H9 (cell line): ENCODE data around the gene C20orf96. TPM values are rescaled to one million over a fixed set of nuclear protein-coding genes. Genes with fewer than 3 reads are reported as not detected.

Experiments
- DNase-seq: peaks from one replicate; pipeline ENCODE4 v3.0.0-alpha.2; 2017
- H2AFZ ChIP-seq: one replicate; pipeline ENCODE4 v1.6.1; 2013; ENCODE audit warnings: mild to moderate bottlenecking, low read length, control low read depth, moderate library complexity
- H2AK5ac ChIP-seq: 2 replicates; pipeline ENCODE4 v1.6.1; 2013; ENCODE audit warnings: low read length, control low read depth, mixed read lengths; ENCODE audit not compliant: insufficient read length
- H2BK120ac ChIP-seq: one replicate; pipeline ENCODE4 v1.6.1; 2013; ENCODE audit warnings: low read depth, mild to moderate bottlenecking, low read length, control low read depth, inconsistent platforms; ENCODE audit not compliant: poor library complexity, severe bottlenecking
- H2BK12ac ChIP-seq: 2 replicates; pipeline ENCODE4 v1.6.1; 2013; ENCODE audit warnings: low read length, control low read depth, mixed read lengths, low read depth; ENCODE audit not compliant: insufficient read length
- H2BK15ac ChIP-seq: 2 replicates; pipeline ENCODE4 v1.6.1; 2013; ENCODE audit warnings: low read depth, low read length, control low read depth
- H2BK20ac ChIP-seq: one replicate; pipeline ENCODE4 v1.6.1; 2013; ENCODE audit warnings: low read depth, mild to moderate bottlenecking, low read length, control low read depth, inconsistent platforms; ENCODE audit not compliant: poor library complexity, severe bottlenecking
- H2BK5ac ChIP-seq: 2 replicates; pipeline ENCODE4 v1.6.1; 2013; ENCODE audit warnings: low read length, control low read depth, mixed read lengths; ENCODE audit not compliant: insufficient read length
- H3K14ac ChIP-seq: 2 replicates; pipeline ENCODE4 v1.6.1; 2013; ENCODE audit warnings: low read length, control low read depth; ENCODE audit not compliant: insufficient read depth
- H3K18ac ChIP-seq: 2 replicates; pipeline ENCODE4 v1.6.1; 2013; ENCODE audit warnings: low read depth, mild to moderate bottlenecking, mixed read lengths, low read length, control low read depth; ENCODE audit not compliant: insufficient read length
- H3K23ac ChIP-seq: 2 replicates; pipeline ENCODE4 v1.6.1; 2013; ENCODE audit warnings: low read length, control low read depth, mixed read lengths, low read depth; ENCODE audit not compliant: insufficient read length
- H3K23me2 ChIP-seq: 2 replicates; pipeline ENCODE4 v1.6.1; 2013; ENCODE audit warnings: low read depth, mild to moderate bottlenecking, mixed read lengths, low read length, control low read depth; ENCODE audit not compliant: insufficient read length, poor library complexity, severe bottlenecking
- H3K27ac ChIP-seq: 2 replicates; pipeline ENCODE4 v1.5.1; 2013; ENCODE audit warnings: low read length, control low read depth, mixed read lengths, low read depth; ENCODE audit not compliant: insufficient read length
- H3K27me3 ChIP-seq: 2 replicates; pipeline ENCODE4 v1.6.1; 2013; ENCODE audit warnings: low read length, control low read depth, inconsistent platforms; ENCODE audit not compliant: insufficient read depth
- H3K4ac ChIP-seq: 2 replicates; pipeline ENCODE4 v1.6.1; 2013; ENCODE audit warnings: low read depth, mild to moderate bottlenecking, control low read depth, inconsistent platforms, low read length, moderate library complexity
- H3K4me1 ChIP-seq: 2 replicates; pipeline ENCODE4 v1.6.1; 2013; ENCODE audit warnings: low read length, control low read depth, inconsistent platforms; ENCODE audit not compliant: insufficient read depth
- H3K4me2 ChIP-seq: 2 replicates; pipeline ENCODE4 v1.6.1; 2013; ENCODE audit warnings: low read length, control low read depth, mixed read lengths; ENCODE audit not compliant: insufficient read length, insufficient read depth
- H3K56ac ChIP-seq: 2 replicates; pipeline ENCODE4 v1.6.1; 2013; ENCODE audit warnings: low read depth, mild to moderate bottlenecking, mixed read lengths, low read length, control low read depth; ENCODE audit not compliant: insufficient read length
- H3K79me1 ChIP-seq: 2 replicates; pipeline ENCODE4 v1.6.1; 2013; ENCODE audit warnings: low read depth, mild to moderate bottlenecking, moderate library complexity, low read length, control low read depth, inconsistent platforms; ENCODE audit not compliant: insufficient read depth, poor library complexity, severe bottlenecking
- H3K79me2 ChIP-seq: 2 replicates; pipeline ENCODE4 v1.6.1; 2013; ENCODE audit warnings: low read length, control low read depth, inconsistent platforms; ENCODE audit not compliant: insufficient read depth
- H3K9ac ChIP-seq: 2 replicates; pipeline ENCODE4 v1.6.1; 2013; ENCODE audit warnings: low read length, control low read depth, mixed read lengths; ENCODE audit not compliant: insufficient read length; ENCODE audit errors: extremely low read depth
- H3K9me3 ChIP-seq: one replicate; pipeline ENCODE4 v1.6.1; 2013; ENCODE audit warnings: low read depth, low read length, inconsistent platforms; ENCODE audit not compliant: control insufficient read depth
- H3T11ph ChIP-seq: one replicate; pipeline ENCODE4 v1.6.1; 2013; ENCODE audit warnings: mild to moderate bottlenecking, low read length, control low read depth, inconsistent platforms
- H4K20me1 ChIP-seq: one replicate; pipeline ENCODE4 v1.6.1; 2013; ENCODE audit not compliant: control insufficient read depth, insufficient read length, insufficient read depth
- H4K5ac ChIP-seq: 2 replicates; pipeline ENCODE4 v1.6.1; 2013; ENCODE audit warnings: low read depth, mild to moderate bottlenecking, mixed read lengths, low read length, control low read depth; ENCODE audit not compliant: insufficient read length
- H4K8ac ChIP-seq: replicated peaks from 2 replicates; pipeline ENCODE4 v1.6.1; 2013; ENCODE audit warnings: low read length, control low read depth, mixed read lengths, low read depth; ENCODE audit not compliant: insufficient read length
- H4K91ac ChIP-seq: 2 replicates; pipeline ENCODE4 v1.6.1; 2013; ENCODE audit warnings: low read depth, mild to moderate bottlenecking, moderate library complexity, mixed read lengths, low read length, control low read depth; ENCODE audit not compliant: insufficient read length
- H3K27ac Mint-ChIP-seq, 3 experiments: 2 replicates in 2 of 3; 3 replicates in 1 of 3; pipeline ENCODE4 v1.8.0; 2020 to 2021; ENCODE audit warnings: mixed read lengths in 3 of 3, mild to moderate bottlenecking in 1 of 3, moderate library complexity in 1 of 3
- H3K27me3 Mint-ChIP-seq: 2 replicates; pipeline ENCODE4 v1.8.0; 2021; ENCODE audit warnings: low read depth, mild to moderate bottlenecking, moderate library complexity, mixed read lengths
- H3K36me3 Mint-ChIP-seq, 3 experiments: 2 replicates in 2 of 3; 3 replicates in 1 of 3; pipeline ENCODE4 v1.8.0; 2020 to 2021; ENCODE audit warnings: low read depth in 3 of 3, mixed read lengths in 3 of 3; ENCODE audit not compliant: insufficient read depth in 1 of 3
- H3K4me1 Mint-ChIP-seq, 2 experiments: 2 replicates each; pipeline ENCODE4 v1.8.0; 2020; ENCODE audit warnings: mixed read lengths in 2 of 2
- H3K4me3 Mint-ChIP-seq, 2 experiments: 2 replicates in 1 of 2; 3 replicates in 1 of 2; pipeline ENCODE4 v1.8.0; 2020 to 2021; ENCODE audit warnings: mild to moderate bottlenecking in 2 of 2, mixed read lengths in 2 of 2, moderate library complexity in 1 of 2
- H3K9me3 Mint-ChIP-seq, 2 experiments: 2 replicates in 1 of 2; 3 replicates in 1 of 2; pipeline ENCODE4 v1.8.0; 2020; ENCODE audit warnings: mild to moderate bottlenecking in 2 of 2, mixed read lengths in 2 of 2, moderate library complexity in 1 of 2
- WGBS: extraction: QIAGEN DNeasy Blood & Tissue Kit; methylation state at CpG from one replicate; pipeline ENCODE4 v1.1.7; 2013; ENCODE audit warnings: missing lambda C conversion rate, low lambda C conversion rate, mixed read lengths; ENCODE audit not compliant: insufficient read length; ENCODE audit errors: extremely low coverage; 5-methylcytosine and 5-hydroxymethylcytosine counted together
- total RNA-seq: library from RNA; stranded (reverse); gene quantifications from 2 replicates; pipeline ENCODE4 v1.2.1, GENCODE V29; 2021
- TF ChIP-seq, protein P1 (sequence below): fragments of 200-600 bp; sonication (generic); conservative IDR thresholded peaks from 3 replicates; pipeline ENCODE4 v1.8.0; 2021; ENCODE audit warnings: antibody characterized with exemption, mild to moderate bottlenecking

C20orf96 gene
- total RNA-seq, 1 experiment from 2014 or later: 14.5 TPM

DNA sequence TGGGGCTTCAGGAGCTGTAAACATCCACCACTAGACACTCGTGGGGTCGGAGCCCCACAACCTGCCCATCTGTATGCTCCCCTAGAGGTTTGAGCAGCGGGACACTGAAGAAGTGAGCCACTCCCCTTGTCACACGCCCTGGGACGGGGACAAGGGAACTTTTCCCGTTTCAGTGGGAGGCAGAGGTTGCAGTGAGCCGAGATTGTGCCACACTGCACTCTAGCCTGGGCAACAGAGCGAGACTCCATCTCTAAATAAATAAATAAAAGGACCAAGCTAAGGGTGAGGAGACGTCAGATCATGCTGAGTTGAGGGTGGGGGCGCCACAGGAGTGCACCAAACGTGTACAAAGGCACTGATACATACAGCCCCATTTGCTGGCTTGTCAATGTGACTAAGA, 15.2 kb upstream of the C20orf96 start:
- no peak overlapping the region for H2AFZ ChIP-seq
- no peaks in the 10 kb centered on the region for H3K79me2 ChIP-seq
- peaks cover 41 to 46% of the 10 kb centered on the region in 2 experiments for H3K4me1 Mint-ChIP-seq
- no peaks in the 10 kb centered on the region for H3K79me1 ChIP-seq
- no peak overlapping the region for H3K18ac ChIP-seq
- H3K9ac ChIP-seq: no peak overlapping the region
- no peaks in the 10 kb centered on the region; a peak in 1 of 5 replicates for H3K9me3 Mint-ChIP-seq
- no peak overlapping the region for H2BK20ac ChIP-seq
- no peak for DNase-seq
- H3K4me2 ChIP-seq: no peak overlapping the region
- no peak overlapping the region for H2BK5ac ChIP-seq
- no peak overlapping the region for H3K56ac ChIP-seq
- H3K4ac ChIP-seq: no peak overlapping the region
- H3K27me3 ChIP-seq: no peaks in the 10 kb centered on the region
- H3K27ac Mint-ChIP-seq: no peak overlapping the region; a peak in 1 of 7 replicates
- no peak overlapping the region for H3K4me3 Mint-ChIP-seq
- WGBS: no CpG with 5 or more reads among the region's 11 CpGs
- H4K20me1 ChIP-seq: no peaks in the 10 kb centered on the region
- peaks cover 8% of the 10 kb centered on the region for H3K27me3 Mint-ChIP-seq
- peaks cover 3 to 10% (median 6%) of the 10 kb centered on the region in 3 experiments; a peak in 5 of 7 replicates for H3K36me3 Mint-ChIP-seq
- no peak overlapping the region for H3T11ph ChIP-seq
- no peak overlapping the region for H4K91ac ChIP-seq
- H3K23ac ChIP-seq: no peak overlapping the region
- TF ChIP-seq, protein P1, sequence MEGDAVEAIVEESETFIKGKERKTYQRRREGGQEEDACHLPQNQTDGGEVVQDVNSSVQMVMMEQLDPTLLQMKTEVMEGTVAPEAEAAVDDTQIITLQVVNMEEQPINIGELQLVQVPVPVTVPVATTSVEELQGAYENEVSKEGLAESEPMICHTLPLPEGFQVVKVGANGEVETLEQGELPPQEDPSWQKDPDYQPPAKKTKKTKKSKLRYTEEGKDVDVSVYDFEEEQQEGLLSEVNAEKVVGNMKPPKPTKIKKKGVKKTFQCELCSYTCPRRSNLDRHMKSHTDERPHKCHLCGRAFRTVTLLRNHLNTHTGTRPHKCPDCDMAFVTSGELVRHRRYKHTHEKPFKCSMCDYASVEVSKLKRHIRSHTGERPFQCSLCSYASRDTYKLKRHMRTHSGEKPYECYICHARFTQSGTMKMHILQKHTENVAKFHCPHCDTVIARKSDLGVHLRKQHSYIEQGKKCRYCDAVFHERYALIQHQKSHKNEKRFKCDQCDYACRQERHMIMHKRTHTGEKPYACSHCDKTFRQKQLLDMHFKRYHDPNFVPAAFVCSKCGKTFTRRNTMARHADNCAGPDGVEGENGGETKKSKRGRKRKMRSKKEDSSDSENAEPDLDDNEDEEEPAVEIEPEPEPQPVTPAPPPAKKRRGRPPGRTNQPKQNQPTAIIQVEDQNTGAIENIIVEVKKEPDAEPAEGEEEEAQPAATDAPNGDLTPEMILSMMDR: no peak
- no peak overlapping the region for H3K14ac ChIP-seq
- no peak overlapping the region for H2BK120ac ChIP-seq
- no peak overlapping the region for H2BK15ac ChIP-seq
- no peak overlapping the region for H2BK12ac ChIP-seq
- H4K5ac ChIP-seq: no peak overlapping the region
- peaks cover 10% of the 10 kb centered on the region; the same call in 1 of the 2 replicates for H3K4me1 ChIP-seq
- no peak overlapping the region for H3K27ac ChIP-seq
- peaks cover 12% of the 10 kb centered on the region for H3K23me2 ChIP-seq
- H3K9me3 ChIP-seq: no peaks in the 10 kb centered on the region
- no peak overlapping the region for H2AK5ac ChIP-seq
- H4K8ac ChIP-seq: no peak overlapping the region
